Measurements from ENCODE around the gene IMMP2L. TPM values are rescaled to one million over a fixed set of nuclear protein-coding genes. Genes with fewer than 3 reads are reported as not detected.
A peak's percentile ranks its signal among the peaks of the same experiment; 100 is the strongest.

IMMP2L gene
- total RNA-seq, 1 experiment from 2014 or later = 8.6 TPM

GRCh38 chr7:110922906-110923305 lies 639.4 kb downstream of the IMMP2L start:
- Histone ChIP-seq H3K9ac (ENCODE audit: low read length) (peak overlapping the region; percentile 14; the same call in 1 of the 2 replicates), H3K27ac (ENCODE audit: low read length) (peak overlapping the region; percentile 75), H2AFZ (ENCODE audit: low read length) (peak overlapping the region; percentile 43; the same call in 1 of the 2 replicates), H3K27me3 (ENCODE audit: low read length) (no peaks in the 10 kb centered on the region), H3K36me3 (ENCODE audit: low read depth, low read length) (no peaks in the 10 kb centered on the region), H4K20me1 (ENCODE audit: low read length) (no peaks in the 10 kb centered on the region), H3K9me3 (ENCODE audit: low read length) (no peaks in the 10 kb centered on the region), H3K79me2 (ENCODE audit: low read length) (no peaks in the 10 kb centered on the region), H3K4me3 (ENCODE audit: low read length) (peak overlapping the region; percentile 32; the same call in 1 of the 2 replicates), H3F3A (ENCODE audit: low read length, unreplicated experiment) (no peaks in the 10 kb centered on the region), H3K4me2 (ENCODE audit: low read length) (peak overlapping the region; percentile 63), H3K4me1 (ENCODE audit: insufficient read depth, low read length) (peaks cover 22% of the 10 kb centered on the region), H3K9me2 (replicated peaks; ENCODE audit: low read length) (no peaks in the 10 kb centered on the region)
- POLR2A ChIA-PET (ENCODE audit: unreplicated experiment) = no interaction called here
- intact Hi-C loops (cut with micrococcal nuclease) = loop anchor here (5.0 kb wide), 1 partner anchor 274 kb away; no protein-coding TSS in a partner anchor
- ATAC-seq (peak; percentile 99), DNase-seq (peak; percentile 90)
- TF ChIP-seq EZH2 (IDR thresholded peaks at IDR 0.05; ENCODE audit: low read length, unreplicated experiment) (no peak), EZH2phosphoT487 (IDR thresholded peaks at IDR 0.05; ENCODE audit: borderline replicate concordance, low read length) (no peak)
- TF ChIP-seq, protein P1, sequence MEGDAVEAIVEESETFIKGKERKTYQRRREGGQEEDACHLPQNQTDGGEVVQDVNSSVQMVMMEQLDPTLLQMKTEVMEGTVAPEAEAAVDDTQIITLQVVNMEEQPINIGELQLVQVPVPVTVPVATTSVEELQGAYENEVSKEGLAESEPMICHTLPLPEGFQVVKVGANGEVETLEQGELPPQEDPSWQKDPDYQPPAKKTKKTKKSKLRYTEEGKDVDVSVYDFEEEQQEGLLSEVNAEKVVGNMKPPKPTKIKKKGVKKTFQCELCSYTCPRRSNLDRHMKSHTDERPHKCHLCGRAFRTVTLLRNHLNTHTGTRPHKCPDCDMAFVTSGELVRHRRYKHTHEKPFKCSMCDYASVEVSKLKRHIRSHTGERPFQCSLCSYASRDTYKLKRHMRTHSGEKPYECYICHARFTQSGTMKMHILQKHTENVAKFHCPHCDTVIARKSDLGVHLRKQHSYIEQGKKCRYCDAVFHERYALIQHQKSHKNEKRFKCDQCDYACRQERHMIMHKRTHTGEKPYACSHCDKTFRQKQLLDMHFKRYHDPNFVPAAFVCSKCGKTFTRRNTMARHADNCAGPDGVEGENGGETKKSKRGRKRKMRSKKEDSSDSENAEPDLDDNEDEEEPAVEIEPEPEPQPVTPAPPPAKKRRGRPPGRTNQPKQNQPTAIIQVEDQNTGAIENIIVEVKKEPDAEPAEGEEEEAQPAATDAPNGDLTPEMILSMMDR (conservative IDR thresholded peaks at IDR 0.05; ENCODE audit: low read depth, low read length) = no peak
- BruUV-seq (replicated peaks) = no TSS peak
- CTCF ChIA-PET = no interaction called here

DNA sequence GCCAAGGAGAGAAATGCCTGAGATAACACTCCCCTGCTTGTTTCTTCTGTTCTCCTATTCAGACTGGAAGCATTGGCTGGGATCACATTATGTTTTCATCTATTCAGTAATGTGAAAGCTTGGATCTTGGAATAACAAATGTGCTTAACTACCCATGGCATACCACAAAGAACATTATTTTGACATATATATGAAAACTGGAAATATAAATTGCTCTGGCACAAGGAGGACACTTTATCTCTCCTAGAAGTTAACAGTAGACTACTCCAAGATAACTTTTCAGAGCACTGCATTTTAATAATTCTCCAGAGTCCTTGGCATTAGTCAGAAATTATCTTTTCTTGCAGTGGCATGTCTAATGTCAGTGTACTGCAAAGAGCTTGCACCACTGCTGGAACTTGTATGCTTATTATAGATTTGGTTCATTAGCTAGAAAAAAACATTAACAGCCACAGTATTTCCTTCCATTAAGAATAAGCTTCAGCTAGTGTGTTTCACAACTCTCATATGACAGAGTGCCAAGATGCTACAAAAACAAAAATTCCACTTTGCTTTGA lies 640.6 kb downstream of the IMMP2L start:
- BruUV-seq (replicated peaks) = no TSS peak
- Histone ChIP-seq H3K4me3 (ENCODE audit: low read length) (no peak overlapping the region), H3K4me1 (ENCODE audit: insufficient read depth, low read length) (peaks cover 22% of the 10 kb centered on the region), H3K79me2 (ENCODE audit: low read length) (no peaks in the 10 kb centered on the region), H3K9me2 (replicated peaks; ENCODE audit: low read length) (no peaks in the 10 kb centered on the region), H3F3A (ENCODE audit: low read length, unreplicated experiment) (no peaks in the 10 kb centered on the region), H2AFZ (ENCODE audit: low read length) (no peak overlapping the region), H3K9ac (ENCODE audit: low read length) (no peak overlapping the region), H3K9me3 (ENCODE audit: low read length) (no peaks in the 10 kb centered on the region), H3K4me2 (ENCODE audit: low read length) (no peak overlapping the region), H4K20me1 (ENCODE audit: low read length) (no peaks in the 10 kb centered on the region), H3K27me3 (ENCODE audit: low read length) (no peaks in the 10 kb centered on the region), H3K27ac (ENCODE audit: low read length) (no peak overlapping the region), H3K36me3 (ENCODE audit: low read depth, low read length) (no peaks in the 10 kb centered on the region)
- ChIA-PET POLR2A (ENCODE audit: unreplicated experiment) (no interaction called here), CTCF (no interaction called here)
- DNase-seq = no peak
- no peak for ATAC-seq
- TF ChIP-seq EZH2phosphoT487 (IDR thresholded peaks at IDR 0.05; ENCODE audit: borderline replicate concordance, low read length) (no peak), EZH2 (IDR thresholded peaks at IDR 0.05; ENCODE audit: low read length, unreplicated experiment) (no peak)
- TF ChIP-seq, protein P1 (conservative IDR thresholded peaks at IDR 0.05; ENCODE audit: low read depth, low read length) = no peak
- intact Hi-C loops (cut with micrococcal nuclease) = loop anchor here (5.0 kb wide), 1 partner anchor 276 kb away; no protein-coding TSS in a partner anchor

- Histone ChIP-seq H3K4me3 (ENCODE audit: low read length) (no peak overlapping the region), H3K27ac (ENCODE audit: low read length) (no peak overlapping the region), H3K4me1 (ENCODE audit: insufficient read depth, low read length) (peaks cover 20% of the 10 kb centered on the region), H3K27me3 (ENCODE audit: low read length) (no peaks in the 10 kb centered on the region), H4K20me1 (ENCODE audit: low read length) (no peaks in the 10 kb centered on the region), H3K9ac (ENCODE audit: low read length) (no peak overlapping the region), H3K36me3 (ENCODE audit: low read depth, low read length) (no peaks in the 10 kb centered on the region), H3F3A (ENCODE audit: low read length, unreplicated experiment) (no peaks in the 10 kb centered on the region), H2AFZ (ENCODE audit: low read length) (no peak overlapping the region), H3K9me3 (ENCODE audit: low read length) (no peaks in the 10 kb centered on the region), H3K79me2 (ENCODE audit: low read length) (no peaks in the 10 kb centered on the region), H3K4me2 (ENCODE audit: low read length) (no peak overlapping the region), H3K9me2 (replicated peaks; ENCODE audit: low read length) (no peaks in the 10 kb centered on the region)
- TF ChIP-seq EZH2 (IDR thresholded peaks at IDR 0.05; ENCODE audit: low read length, unreplicated experiment) = no peak
- no peak for TF ChIP-seq EZH2phosphoT487 (IDR thresholded peaks at IDR 0.05; ENCODE audit: borderline replicate concordance, low read length)
- TF ChIP-seq, protein P1 (conservative IDR thresholded peaks at IDR 0.05; ENCODE audit: low read depth, low read length) = no peak
- CTCF ChIA-PET = no interaction called here
- POLR2A ChIA-PET (ENCODE audit: unreplicated experiment) = no interaction called here
- intact Hi-C loops (cut with micrococcal nuclease) = no loop called here
- DNase-seq (no peak), ATAC-seq (no peak)
- BruUV-seq (replicated peaks) = no TSS peak
These were observed 643.2 kb downstream of the IMMP2L start for GRCh38 chr7:110918949-110919548.
